ENCODE measurements around the gene C6orf132.

DNA sequence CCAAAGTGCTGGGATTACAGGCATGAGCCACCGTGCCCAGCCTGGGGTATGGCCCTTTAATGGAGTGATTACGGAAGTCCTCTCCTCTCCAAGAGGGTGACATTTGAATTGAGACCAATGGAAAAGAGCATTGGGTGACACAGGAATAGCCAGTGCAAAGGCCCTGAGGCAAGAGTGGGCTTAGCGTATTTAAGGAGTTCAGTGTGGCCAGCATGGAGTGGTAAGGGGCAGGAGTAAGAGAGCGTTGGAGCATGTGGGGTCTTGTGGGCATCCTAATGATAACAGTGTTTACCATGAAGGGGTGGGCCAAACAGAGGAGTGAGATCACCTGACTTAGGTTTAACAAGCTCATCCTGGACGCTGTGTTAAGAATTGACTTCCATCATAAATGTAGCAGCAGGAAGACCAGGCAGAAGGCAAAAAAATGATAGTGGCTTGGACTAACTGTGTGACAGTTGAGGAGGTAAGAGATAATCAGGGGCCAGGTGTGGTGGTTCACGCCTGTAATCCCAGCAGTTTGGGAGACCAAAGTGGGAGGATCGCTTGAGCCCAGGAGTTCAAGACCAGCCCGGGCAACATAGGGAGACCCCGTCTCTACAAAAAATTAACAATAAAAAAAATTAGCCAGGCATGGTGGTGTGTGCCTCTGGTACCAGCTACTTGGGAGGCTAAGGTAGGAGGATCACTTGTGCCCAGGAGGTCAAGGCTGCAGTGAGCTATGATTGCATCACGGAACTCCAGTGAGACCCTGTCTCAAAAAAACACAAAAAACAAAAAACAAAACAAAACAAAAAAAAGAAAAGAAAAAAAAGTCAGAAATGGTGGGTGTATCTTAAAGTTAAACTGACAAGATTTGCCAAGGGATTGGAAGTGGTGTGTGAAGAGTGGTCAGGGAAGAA, 51.4 kb downstream of the C6orf132 start:
- TF ChIP-seq KLF1 (tag by site-specific recombination; IDR thresholded peaks at IDR 0.05) (no peak), ZNF777 (tag by site-specific recombination; IDR thresholded peaks at IDR 0.05; ENCODE audit: borderline replicate concordance) (no peak), ZNF16 (tag by site-specific recombination; IDR thresholded peaks at IDR 0.05; ENCODE audit: low read depth) (no peak), ZNF157 (tag by site-specific recombination; IDR thresholded peaks at IDR 0.05) (no peak), PRDM1 (tag by site-specific recombination; IDR thresholded peaks at IDR 0.05) (no peak), BCL11A (tag by site-specific recombination; IDR thresholded peaks at IDR 0.05; ENCODE audit: low read depth) (no peak), ZNF121 (tag by site-specific recombination; IDR thresholded peaks at IDR 0.05) (no peak)
- TF ChIP-seq, protein P1, sequence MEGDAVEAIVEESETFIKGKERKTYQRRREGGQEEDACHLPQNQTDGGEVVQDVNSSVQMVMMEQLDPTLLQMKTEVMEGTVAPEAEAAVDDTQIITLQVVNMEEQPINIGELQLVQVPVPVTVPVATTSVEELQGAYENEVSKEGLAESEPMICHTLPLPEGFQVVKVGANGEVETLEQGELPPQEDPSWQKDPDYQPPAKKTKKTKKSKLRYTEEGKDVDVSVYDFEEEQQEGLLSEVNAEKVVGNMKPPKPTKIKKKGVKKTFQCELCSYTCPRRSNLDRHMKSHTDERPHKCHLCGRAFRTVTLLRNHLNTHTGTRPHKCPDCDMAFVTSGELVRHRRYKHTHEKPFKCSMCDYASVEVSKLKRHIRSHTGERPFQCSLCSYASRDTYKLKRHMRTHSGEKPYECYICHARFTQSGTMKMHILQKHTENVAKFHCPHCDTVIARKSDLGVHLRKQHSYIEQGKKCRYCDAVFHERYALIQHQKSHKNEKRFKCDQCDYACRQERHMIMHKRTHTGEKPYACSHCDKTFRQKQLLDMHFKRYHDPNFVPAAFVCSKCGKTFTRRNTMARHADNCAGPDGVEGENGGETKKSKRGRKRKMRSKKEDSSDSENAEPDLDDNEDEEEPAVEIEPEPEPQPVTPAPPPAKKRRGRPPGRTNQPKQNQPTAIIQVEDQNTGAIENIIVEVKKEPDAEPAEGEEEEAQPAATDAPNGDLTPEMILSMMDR (tag by site-specific recombination; IDR thresholded peaks at IDR 0.05), result no peak
